ENCODE results near the gene HERC3. TPM values are rescaled to one million over a fixed set of nuclear protein-coding genes. Genes with fewer than 3 reads are reported as not detected.

Gene HERC3
- total and polyA plus RNA-seq, 2 donors (not counting 1 experiment from before 2014, with no cell fraction given): 24.0 to 78.1 TPM

DNA sequence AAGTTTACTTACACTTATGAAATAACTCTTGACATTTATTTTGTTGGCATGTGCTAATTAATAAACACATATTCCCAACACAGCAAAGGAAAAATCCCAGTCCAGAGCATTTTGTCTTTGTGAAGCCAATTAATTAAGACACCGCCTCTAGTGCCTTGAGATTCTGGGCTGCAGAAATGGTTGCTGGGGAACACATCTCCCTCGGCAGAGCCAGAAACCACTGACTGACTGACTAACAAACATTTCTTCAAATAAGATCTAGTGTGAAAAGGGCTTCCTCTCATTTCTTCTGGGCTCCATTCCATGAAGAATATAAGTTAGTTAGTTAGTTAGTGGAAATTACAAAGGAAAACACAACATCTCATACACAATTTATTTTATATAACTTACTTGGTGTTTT is 133.7 kb downstream of the HERC3 start:
- WGBS (ENCODE audit: insufficient coverage): no CpG with 5 or more reads among the region's 2 CpGs
- no peak for TF ChIP-seq EZH2 (IDR thresholded peaks at IDR 0.05; ENCODE audit: borderline replicate concordance, insufficient read depth, low read depth, low read length, poor library complexity, severe bottlenecking)
- TF ChIP-seq, protein P1, sequence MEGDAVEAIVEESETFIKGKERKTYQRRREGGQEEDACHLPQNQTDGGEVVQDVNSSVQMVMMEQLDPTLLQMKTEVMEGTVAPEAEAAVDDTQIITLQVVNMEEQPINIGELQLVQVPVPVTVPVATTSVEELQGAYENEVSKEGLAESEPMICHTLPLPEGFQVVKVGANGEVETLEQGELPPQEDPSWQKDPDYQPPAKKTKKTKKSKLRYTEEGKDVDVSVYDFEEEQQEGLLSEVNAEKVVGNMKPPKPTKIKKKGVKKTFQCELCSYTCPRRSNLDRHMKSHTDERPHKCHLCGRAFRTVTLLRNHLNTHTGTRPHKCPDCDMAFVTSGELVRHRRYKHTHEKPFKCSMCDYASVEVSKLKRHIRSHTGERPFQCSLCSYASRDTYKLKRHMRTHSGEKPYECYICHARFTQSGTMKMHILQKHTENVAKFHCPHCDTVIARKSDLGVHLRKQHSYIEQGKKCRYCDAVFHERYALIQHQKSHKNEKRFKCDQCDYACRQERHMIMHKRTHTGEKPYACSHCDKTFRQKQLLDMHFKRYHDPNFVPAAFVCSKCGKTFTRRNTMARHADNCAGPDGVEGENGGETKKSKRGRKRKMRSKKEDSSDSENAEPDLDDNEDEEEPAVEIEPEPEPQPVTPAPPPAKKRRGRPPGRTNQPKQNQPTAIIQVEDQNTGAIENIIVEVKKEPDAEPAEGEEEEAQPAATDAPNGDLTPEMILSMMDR (IDR thresholded peaks at IDR 0.05): no peak
- H3K4me3 Mint-ChIP-seq: no peak overlapping the region
- Histone ChIP-seq H3K79me2 (ENCODE audit: control insufficient read depth, insufficient read depth, low read length) (no peaks in the 10 kb centered on the region), H3K27ac (ENCODE audit: low read length in 2 of 2) (no peak overlapping the region), H3K36me3 (replicated peaks in 1 of 2; ENCODE audit: control extremely low read depth in 1 of 2, control insufficient read depth in 1 of 2, extremely low read depth in 1 of 2, insufficient read depth in 2 of 2, low read length in 1 of 2) (peaks cover 20 to 52% of the 10 kb centered on the region in 2 experiments), H3K4me2 (replicated peaks; ENCODE audit: low read depth, low read length, poor library complexity, severe bottlenecking) (no peak overlapping the region), H3K4me3 (ENCODE audit: control extremely low read depth in 1 of 5, extremely low read depth in 1 of 5, insufficient read depth in 1 of 5, low read depth in 2 of 5, low read length in 4 of 5) (no peak overlapping the region), H4K20me1 (ENCODE audit: control insufficient read depth, insufficient read depth, low read length, poor library complexity, severe bottlenecking) (no peaks in the 10 kb centered on the region), H3K9me3 (ENCODE audit: control extremely low read depth in 1 of 3, control insufficient read depth in 2 of 3, insufficient read depth in 1 of 3, low read length in 2 of 3) (no peaks in the 10 kb centered on the region), H3K9ac (ENCODE audit: low read length) (no peak overlapping the region), H2AFZ (ENCODE audit: insufficient read depth, low read depth, low read length, poor library complexity, severe bottlenecking) (no peak overlapping the region), H3K4me1 (ENCODE audit: control insufficient read depth in 2 of 2, insufficient read depth in 2 of 2, low read length in 2 of 2) (no peaks in the 10 kb centered on the region), H3K27me3 (replicated peaks in 1 of 4; ENCODE audit: control extremely low read depth in 1 of 4, control insufficient read depth in 3 of 4, insufficient read depth in 4 of 4, low read length in 3 of 4) (no peaks in the 10 kb centered on the region)
- intact Hi-C loops (cut with micrococcal nuclease): no loop called here
- no peak overlapping the region for H3K27ac Mint-ChIP-seq
- ChIA-PET POLR2A (no interaction called here), CTCF (no interaction called here)
- ATAC-seq (ENCODE audit: low read depth) (no peak), DNase-seq (no peak)
- no peaks in the 10 kb centered on the region for H3K9me3 Mint-ChIP-seq (ENCODE audit: insufficient read depth)
- no peaks in the 10 kb centered on the region for H3K4me1 Mint-ChIP-seq
- no peaks in the 10 kb centered on the region for H3K27me3 Mint-ChIP-seq

DNA sequence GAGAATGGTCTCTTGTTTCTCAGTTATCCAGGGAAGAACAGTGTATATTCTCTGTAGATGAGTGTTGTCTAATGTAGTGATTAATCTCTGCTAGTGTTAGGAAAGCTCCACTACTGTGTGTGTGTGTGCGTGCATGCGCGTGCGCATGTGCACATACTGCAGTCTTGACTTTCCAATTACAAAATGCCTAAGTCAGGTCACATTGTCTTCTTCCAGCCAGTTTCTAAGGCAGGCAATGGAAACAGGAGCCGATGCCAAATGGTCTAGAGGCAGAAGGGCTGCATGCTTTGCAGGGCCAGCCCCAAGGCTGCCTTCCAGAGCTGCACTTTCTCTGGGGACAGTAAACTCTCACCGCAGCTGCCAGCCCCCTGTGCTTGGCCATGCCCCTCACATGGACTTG is 135.9 kb downstream of the HERC3 start:
- H3K27ac Mint-ChIP-seq: no peak overlapping the region
- Histone ChIP-seq H3K79me2 (ENCODE audit: control insufficient read depth, insufficient read depth, low read length) (no peaks in the 10 kb centered on the region), H4K20me1 (ENCODE audit: control insufficient read depth, insufficient read depth, low read length, poor library complexity, severe bottlenecking) (no peaks in the 10 kb centered on the region), H3K9ac (ENCODE audit: low read length) (no peak overlapping the region), H2AFZ (ENCODE audit: insufficient read depth, low read depth, low read length, poor library complexity, severe bottlenecking) (no peak overlapping the region), H3K27me3 (replicated peaks in 1 of 4; ENCODE audit: control extremely low read depth in 1 of 4, control insufficient read depth in 3 of 4, insufficient read depth in 4 of 4, low read length in 3 of 4) (no peaks in the 10 kb centered on the region), H3K4me2 (replicated peaks; ENCODE audit: low read depth, low read length, poor library complexity, severe bottlenecking) (no peak overlapping the region), H3K4me3 (ENCODE audit: control extremely low read depth in 1 of 5, extremely low read depth in 1 of 5, insufficient read depth in 1 of 5, low read depth in 2 of 5, low read length in 4 of 5) (no peak overlapping the region), H3K36me3 (replicated peaks in 1 of 2; ENCODE audit: control extremely low read depth in 1 of 2, control insufficient read depth in 1 of 2, extremely low read depth in 1 of 2, insufficient read depth in 2 of 2, low read length in 1 of 2) (peaks cover 11 to 36% of the 10 kb centered on the region in 2 experiments), H3K4me1 (ENCODE audit: control insufficient read depth in 2 of 2, insufficient read depth in 2 of 2, low read length in 2 of 2) (no peaks in the 10 kb centered on the region), H3K9me3 (ENCODE audit: control extremely low read depth in 1 of 3, control insufficient read depth in 2 of 3, insufficient read depth in 1 of 3, low read length in 2 of 3) (no peaks in the 10 kb centered on the region), H3K27ac (ENCODE audit: low read length in 2 of 2) (no peak overlapping the region)
- CTCF ChIA-PET: no interaction called here
- intact Hi-C loops (cut with micrococcal nuclease): no loop called here
- no peak overlapping the region for H3K4me3 Mint-ChIP-seq
- DNase-seq (no peak), ATAC-seq (ENCODE audit: low read depth) (no peak)
- TF ChIP-seq EZH2 (IDR thresholded peaks at IDR 0.05; ENCODE audit: borderline replicate concordance, insufficient read depth, low read depth, low read length, poor library complexity, severe bottlenecking): no peak
- TF ChIP-seq, protein P1 (IDR thresholded peaks at IDR 0.05): no peak
- WGBS (ENCODE audit: insufficient coverage): 100% methylated on average over 6 of the region's 6 CpGs
- H3K4me1 Mint-ChIP-seq: no peaks in the 10 kb centered on the region
- POLR2A ChIA-PET: no interaction called here
- H3K9me3 Mint-ChIP-seq (ENCODE audit: insufficient read depth): no peaks in the 10 kb centered on the region
- no peaks in the 10 kb centered on the region for H3K27me3 Mint-ChIP-seq
